ENCODE measurements around the gene RALGAPA2.

Gene RALGAPA2

GRCh38 chr20:20457392-20458126, 254.9 kb downstream of the RALGAPA2 start:
- no peak for DNase-seq

GRCh38 chr20:20456741-20457140, 255.7 kb downstream of the RALGAPA2 start:
- peak; percentile 32 to 41 (median 39) for DNase-seq

- no peak for DNase-seq
Observed at GRCh38 chr20:20455926-20456325, 256.5 kb downstream of the RALGAPA2 start.

- DNase-seq = no peak
Observed at GRCh38 chr20:20454850-20455627, 257.4 kb downstream of the RALGAPA2 start.

GRCh38 chr20:20454367-20454766, 258.1 kb downstream of the RALGAPA2 start:
- no peak for DNase-seq

- DNase-seq = peak; percentile 86 to 90 (median 87)
Observed at GRCh38 chr20:20452254-20452676, 260.2 kb downstream of the RALGAPA2 start.

GRCh38 chr20:20450521-20450920, 261.9 kb downstream of the RALGAPA2 start:
- no peak for DNase-seq

- no peak for DNase-seq
Observed at GRCh38 chr20:20448881-20449280, 263.6 kb downstream of the RALGAPA2 start.

- no peak for DNase-seq
Observed at GRCh38 chr20:20447196-20447595, 265.2 kb downstream of the RALGAPA2 start.

- DNase-seq = no peak
Observed at GRCh38 chr20:20446425-20447015, 265.9 kb downstream of the RALGAPA2 start.

GRCh38 chr20:20446001-20446400, 266.4 kb downstream of the RALGAPA2 start:
- DNase-seq = no peak

- peak in 1 of 3 donors; percentile 19 for DNase-seq
Observed at GRCh38 chr20:20443504-20443903, 268.9 kb downstream of the RALGAPA2 start.

GRCh38 chr20:20442466-20442865, 270.0 kb downstream of the RALGAPA2 start:
- DNase-seq = no peak

- no peak for DNase-seq
Observed at GRCh38 chr20:20440886-20441658, 271.4 kb downstream of the RALGAPA2 start.

- no peak for DNase-seq
Observed at GRCh38 chr20:20440481-20440880, 272.0 kb downstream of the RALGAPA2 start.

- DNase-seq = no peak
Observed at GRCh38 chr20:20439602-20440190, 272.7 kb downstream of the RALGAPA2 start.

- DNase-seq = no peak
Observed at GRCh38 chr20:20437314-20437713, 275.1 kb downstream of the RALGAPA2 start.

- DNase-seq = no peak
Observed at GRCh38 chr20:20436689-20437088, 275.8 kb downstream of the RALGAPA2 start.

- DNase-seq = no peak
Observed at GRCh38 chr20:20435453-20435852, 277.0 kb downstream of the RALGAPA2 start.

GRCh38 chr20:20432618-20433286, 279.7 kb downstream of the RALGAPA2 start:
- DNase-seq = no peak

GRCh38 chr20:20430066-20430465, 282.4 kb downstream of the RALGAPA2 start:
- no peak for DNase-seq

GRCh38 chr20:20428067-20428466, 284.4 kb downstream of the RALGAPA2 start:
- peak; percentile 46 to 69 (median 51) for DNase-seq

Data from suppressor macrophage treated with lipopolysaccharide for 1 hour (primary cell).